Liver (tissue), 3 donors: ENCODE measurements around the gene WEE1.
"Not testable (repeated sequence)": the region's sequence is repeated elsewhere in the genome, so short reads cannot be mapped to it uniquely, and the experiment has no call there.

ENCODE experiments used
- CTCF ChIP-seq: fragments of 150-350 bp; IDR thresholded peaks from 2 replicates; pipeline ENCODE4 v1.5.1; 2017; ENCODE audit warnings: improper control_type of control experiment, low read depth, low read length; ENCODE audit not compliant: missing input control
- GABPA ChIP-seq, 2 donors: IDR thresholded peaks in 1 of 2; conservative IDR thresholded peaks in 1 of 2; 2 replicates each; pipeline ENCODE4 v1.6.1; 2016; ENCODE audit warnings: antibody characterized with exemption in 2 of 2, mild to moderate bottlenecking in 1 of 2, moderate library complexity in 1 of 2
- HNF4G ChIP-seq: IDR thresholded peaks from 2 replicates; pipeline ENCODE4 v1.6.1; 2016; ENCODE audit warnings: antibody characterized with exemption
- JUND ChIP-seq, 2 donors: IDR thresholded peaks; 2 replicates each; pipeline ENCODE4 v1.6.1; 2016; ENCODE audit warnings: antibody characterized with exemption in 2 of 2
- RXRA ChIP-seq, 2 donors: IDR thresholded peaks; 2 replicates each; pipeline ENCODE4 v1.6.1; 2017 to 2018; ENCODE audit warnings: antibody characterized with exemption in 2 of 2, mild to moderate bottlenecking in 1 of 2
- SP1 ChIP-seq: IDR thresholded peaks from 2 replicates; pipeline ENCODE4 v1.6.1; 2018; ENCODE audit warnings: antibody characterized with exemption, mild to moderate bottlenecking
- TAF1 ChIP-seq: conservative IDR thresholded peaks from 2 replicates; pipeline ENCODE4 v1.6.1; 2016; ENCODE audit warnings: antibody characterized with exemption, mild to moderate bottlenecking
- donor health status: healthy.
- donor health status: healthy.

- not testable (repeated sequence) for TF ChIP-seq HNF4G; RXRA (IDR thresholded peaks at IDR 0.05); GABPA (IDR thresholded peaks at IDR 0.05 in 1 of 2, conservative IDR thresholded peaks at IDR 0.05 in 1 of 2); CTCF; TAF1; JUND (IDR thresholded peaks at IDR 0.05); SP1
These were observed 24.3 kb upstream of the WEE1 start for GRCh38 chr11:9549216-9549615.
